ENCODE results near the gene SNX5. TPM values are rescaled to one million over a fixed set of nuclear protein-coding genes. Genes with fewer than 3 reads are reported as not detected.

The SNX5 gene
- total and polyA plus RNA-seq, 9 of the 15 experiments (the other 6 are each of a cell fraction or from before 2014, with no cell fraction given), result 53.5 to 276 (median 160) TPM

DNA sequence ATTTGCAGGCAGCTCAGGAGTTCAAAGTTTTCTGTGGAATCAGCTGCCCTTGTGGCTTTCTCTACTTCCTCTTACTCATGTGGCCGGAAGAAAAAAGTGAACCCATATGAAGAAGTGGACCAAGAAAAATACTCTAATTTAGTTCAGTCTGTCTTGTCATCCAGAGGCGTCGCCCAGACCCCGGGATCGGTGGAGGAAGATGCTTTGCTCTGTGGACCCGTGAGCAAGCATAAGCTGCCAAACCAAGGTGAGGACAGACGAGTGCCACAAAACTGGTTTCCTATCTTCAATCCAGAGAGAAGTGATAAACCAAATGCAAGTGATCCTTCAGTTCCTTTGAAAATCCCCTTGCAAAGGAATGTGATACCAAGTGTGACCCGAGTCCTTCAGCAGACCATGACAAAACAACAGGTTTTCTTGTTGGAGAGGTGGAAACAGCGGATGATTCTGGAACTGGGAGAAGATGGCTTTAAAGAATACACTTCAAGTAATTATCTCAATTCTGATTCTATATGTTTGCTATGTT is 1.4 kb upstream of the SNX5 start:
- FAIRE-seq (no peak), DNase-seq (ENCODE audit: extremely low read depth in 1 of 4, low spot score in 3 of 4) (peak in 3 of 4 experiments; percentile 12 to 57 (median 32)), ATAC-seq (0 out of 3 replicates have a peak, but pooled peaks have one; percentile 0)
- ChIA-PET CTCF (ENCODE audit: low intra/inter-chr PET ratio) (no interaction called here), POLR2A (interaction anchor here (0.6 to 5.8 kb wide), 4 partner anchors 8 to 412 kb away, joined by 3 to 42 read pairs (median 4); no protein-coding TSS in a partner anchor)
- H3K4me3 ChIP-seq, result peak overlapping the region; percentile 90
- H3K4me1 ChIP-seq (replicated peaks in 1 of 2; ENCODE audit: control insufficient read depth in 2 of 2, insufficient read depth in 2 of 2, low read length in 2 of 2), result peaks cover 0 to 11% of the 10 kb centered on the region in 2 experiments; a peak in 2 of 5 replicates
- TSS peak; percentile 52 for BruUV-seq (replicated peaks)
- H3K9me3 ChIP-seq (replicated peaks; ENCODE audit: control insufficient read depth, insufficient read depth, low read depth, low read length), result no peaks in the 10 kb centered on the region
- intact Hi-C loops (cut with micrococcal nuclease), result no loop called here
- no peak overlapping the region for H2AFZ ChIP-seq (ENCODE audit: low read depth, low read length)
- 0% methylated on average over 9 of the region's 9 CpGs for WGBS (ENCODE audit: insufficient coverage, low coverage, missing lambda C conversion rate)
- H3K9me1 ChIP-seq (ENCODE audit: control insufficient read depth, insufficient read depth, low read length), result no peaks in the 10 kb centered on the region
- H3K36me3 ChIP-seq (ENCODE audit: control insufficient read depth, insufficient read depth, low read length), result peaks cover 55% of the 10 kb centered on the region
- peaks cover 98% of the 10 kb centered on the region for H3K79me2 ChIP-seq (ENCODE audit: control insufficient read depth, insufficient read depth, low read length)
- H3K27me3 ChIP-seq (ENCODE audit: control insufficient read depth in 2 of 2, insufficient read depth in 2 of 2, low read length in 2 of 2), result no peaks in the 10 kb centered on the region
- in situ Hi-C loops (cut with MboI), result no loop called here
- H4K20me1 ChIP-seq (replicated peaks; ENCODE audit: control insufficient read depth, insufficient read depth, low read length), result peaks cover 3% of the 10 kb centered on the region; the same call in 1 of the 2 replicates
- peak overlapping the region; percentile 80 to 98 for H3K9ac ChIP-seq (ENCODE audit: insufficient read depth in 1 of 2, low read depth in 2 of 2, low read length in 2 of 2)
- peak overlapping the region; percentile 96 for H3K4me2 ChIP-seq (ENCODE audit: insufficient read depth, low read length)
- H3K27ac ChIP-seq (ENCODE audit: extremely low read depth, low read depth, low read length), result peak overlapping the region; percentile 100
- peak; percentile 56 for TF ChIP-seq MEIS2 (IDR thresholded peaks at IDR 0.05; ENCODE audit: partially characterized antibody)
- TF ChIP-seq, protein P1, sequence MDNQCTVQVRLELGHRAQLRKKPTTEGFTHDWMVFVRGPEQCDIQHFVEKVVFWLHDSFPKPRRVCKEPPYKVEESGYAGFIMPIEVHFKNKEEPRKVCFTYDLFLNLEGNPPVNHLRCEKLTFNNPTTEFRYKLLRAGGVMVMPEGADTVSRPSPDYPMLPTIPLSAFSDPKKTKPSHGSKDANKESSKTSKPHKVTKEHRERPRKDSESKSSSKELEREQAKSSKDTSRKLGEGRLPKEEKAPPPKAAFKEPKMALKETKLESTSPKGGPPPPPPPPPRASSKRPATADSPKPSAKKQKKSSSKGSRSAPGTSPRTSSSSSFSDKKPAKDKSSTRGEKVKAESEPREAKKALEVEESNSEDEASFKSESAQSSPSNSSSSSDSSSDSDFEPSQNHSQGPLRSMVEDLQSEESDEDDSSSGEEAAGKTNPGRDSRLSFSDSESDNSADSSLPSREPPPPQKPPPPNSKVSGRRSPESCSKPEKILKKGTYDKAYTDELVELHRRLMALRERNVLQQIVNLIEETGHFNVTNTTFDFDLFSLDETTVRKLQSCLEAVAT (IDR thresholded peaks at IDR 0.05), result peak; percentile 56 to 65; a peak in 1 of 4 replicates
- 0 out of 4 replicates have a peak, but pooled peaks of 1 of the 2 experiments have one; percentile 4 for TF ChIP-seq SIN3A (IDR thresholded peaks at IDR 0.05; ENCODE audit: borderline replicate concordance in 2 of 2, control insufficient read depth in 1 of 2, low read depth in 2 of 2, low read length in 2 of 2)
- no peak for TF ChIP-seq ZKSCAN3 (CRISPR knock-in tag; IDR thresholded peaks at IDR 0.05)
- TF ChIP-seq TBP (optimal IDR thresholded peaks at IDR 0.05; ENCODE audit: low read depth, low read length), result peak; percentile 17
- TF ChIP-seq, protein P2, sequence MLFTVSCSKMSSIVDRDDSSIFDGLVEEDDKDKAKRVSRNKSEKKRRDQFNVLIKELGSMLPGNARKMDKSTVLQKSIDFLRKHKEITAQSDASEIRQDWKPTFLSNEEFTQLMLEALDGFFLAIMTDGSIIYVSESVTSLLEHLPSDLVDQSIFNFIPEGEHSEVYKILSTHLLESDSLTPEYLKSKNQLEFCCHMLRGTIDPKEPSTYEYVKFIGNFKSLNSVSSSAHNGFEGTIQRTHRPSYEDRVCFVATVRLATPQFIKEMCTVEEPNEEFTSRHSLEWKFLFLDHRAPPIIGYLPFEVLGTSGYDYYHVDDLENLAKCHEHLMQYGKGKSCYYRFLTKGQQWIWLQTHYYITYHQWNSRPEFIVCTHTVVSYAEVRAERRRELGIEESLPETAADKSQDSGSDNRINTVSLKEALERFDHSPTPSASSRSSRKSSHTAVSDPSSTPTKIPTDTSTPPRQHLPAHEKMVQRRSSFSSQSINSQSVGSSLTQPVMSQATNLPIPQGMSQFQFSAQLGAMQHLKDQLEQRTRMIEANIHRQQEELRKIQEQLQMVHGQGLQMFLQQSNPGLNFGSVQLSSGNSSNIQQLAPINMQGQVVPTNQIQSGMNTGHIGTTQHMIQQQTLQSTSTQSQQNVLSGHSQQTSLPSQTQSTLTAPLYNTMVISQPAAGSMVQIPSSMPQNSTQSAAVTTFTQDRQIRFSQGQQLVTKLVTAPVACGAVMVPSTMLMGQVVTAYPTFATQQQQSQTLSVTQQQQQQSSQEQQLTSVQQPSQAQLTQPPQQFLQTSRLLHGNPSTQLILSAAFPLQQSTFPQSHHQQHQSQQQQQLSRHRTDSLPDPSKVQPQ (CRISPR knock-in tag; IDR thresholded peaks at IDR 0.05; ENCODE audit: borderline replicate concordance), result no peak
- TF ChIP-seq, protein P3, sequence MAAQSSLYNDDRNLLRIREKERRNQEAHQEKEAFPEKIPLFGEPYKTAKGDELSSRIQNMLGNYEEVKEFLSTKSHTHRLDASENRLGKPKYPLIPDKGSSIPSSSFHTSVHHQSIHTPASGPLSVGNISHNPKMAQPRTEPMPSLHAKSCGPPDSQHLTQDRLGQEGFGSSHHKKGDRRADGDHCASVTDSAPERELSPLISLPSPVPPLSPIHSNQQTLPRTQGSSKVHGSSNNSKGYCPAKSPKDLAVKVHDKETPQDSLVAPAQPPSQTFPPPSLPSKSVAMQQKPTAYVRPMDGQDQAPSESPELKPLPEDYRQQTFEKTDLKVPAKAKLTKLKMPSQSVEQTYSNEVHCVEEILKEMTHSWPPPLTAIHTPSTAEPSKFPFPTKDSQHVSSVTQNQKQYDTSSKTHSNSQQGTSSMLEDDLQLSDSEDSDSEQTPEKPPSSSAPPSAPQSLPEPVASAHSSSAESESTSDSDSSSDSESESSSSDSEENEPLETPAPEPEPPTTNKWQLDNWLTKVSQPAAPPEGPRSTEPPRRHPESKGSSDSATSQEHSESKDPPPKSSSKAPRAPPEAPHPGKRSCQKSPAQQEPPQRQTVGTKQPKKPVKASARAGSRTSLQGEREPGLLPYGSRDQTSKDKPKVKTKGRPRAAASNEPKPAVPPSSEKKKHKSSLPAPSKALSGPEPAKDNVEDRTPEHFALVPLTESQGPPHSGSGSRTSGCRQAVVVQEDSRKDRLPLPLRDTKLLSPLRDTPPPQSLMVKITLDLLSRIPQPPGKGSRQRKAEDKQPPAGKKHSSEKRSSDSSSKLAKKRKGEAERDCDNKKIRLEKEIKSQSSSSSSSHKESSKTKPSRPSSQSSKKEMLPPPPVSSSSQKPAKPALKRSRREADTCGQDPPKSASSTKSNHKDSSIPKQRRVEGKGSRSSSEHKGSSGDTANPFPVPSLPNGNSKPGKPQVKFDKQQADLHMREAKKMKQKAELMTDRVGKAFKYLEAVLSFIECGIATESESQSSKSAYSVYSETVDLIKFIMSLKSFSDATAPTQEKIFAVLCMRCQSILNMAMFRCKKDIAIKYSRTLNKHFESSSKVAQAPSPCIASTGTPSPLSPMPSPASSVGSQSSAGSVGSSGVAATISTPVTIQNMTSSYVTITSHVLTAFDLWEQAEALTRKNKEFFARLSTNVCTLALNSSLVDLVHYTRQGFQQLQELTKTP (IDR thresholded peaks at IDR 0.05; ENCODE audit: low read depth in 1 of 2, partially characterized antibody in 2 of 2), result peak in 1 of 2 experiments; percentile 17
- no peak for TF ChIP-seq TARDBP (IDR thresholded peaks at IDR 0.05)
- TF ChIP-seq ETV1 (tag; conservative IDR thresholded peaks at IDR 0.05; ENCODE audit: low read depth), result peak; percentile 65

All from K562 (cell line).